ENCODE results near the gene SLC43A1. TPM values are rescaled to one million over a fixed set of nuclear protein-coding genes. Genes with fewer than 3 reads are reported as not detected.

The SLC43A1 gene
- 8.6 and 14.6 TPM in 2 replicates for total RNA-seq

GRCh38 chr11:57515332-57516060 is at the start of gene SLC43A1:
SLC43A1 (minus strand) TSS chr11:57515702; CDS start chr11:57514111, 1,591 bp downstream.

GRCh38 chr11:57536947-57537619 is 21.6 kb upstream of the SLC43A1 start, which contains the start of gene SMTNL1:
SMTNL1 (plus strand) TSS chr11:57537595; CDS start chr11:57542643, 5,048 bp downstream.

GRCh38 chr11:57530596-57531507 is 15.3 kb upstream of the SLC43A1 start, which contains the start of gene TIMM10:
TIMM10 (minus strand) TSS chr11:57530754; CDS start chr11:57530189, 565 bp downstream.

GRCh38 chr11:57460022-57460757 is 55.3 kb downstream of the SLC43A1 start, which contains the start of gene RTN4RL2:
RTN4RL2 (plus strand) TSS chr11:57460528; CDS start chr11:57460866, 338 bp downstream.

Other genes with a start within 250 kb of the SLC43A1 start
- 85.5 and 85.6 TPM in 2 replicates for gene TNKS1BP1, start 190.8 kb downstream of the SLC43A1 start, total RNA-seq
- 56.5 and 60.1 TPM in 2 replicates for gene SSRP1, start 179.8 kb downstream of the SLC43A1 start, total RNA-seq
- not detected in 2 replicates for gene P2RX3, start 177.3 kb downstream of the SLC43A1 start, total RNA-seq
- not detected in 2 replicates for gene PRG3, start 134.6 kb downstream of the SLC43A1 start, total RNA-seq
- not detected in 2 replicates for gene PRG2, start 125.1 kb downstream of the SLC43A1 start, total RNA-seq
- 20.7 and 35.0 TPM in 2 replicates for gene SLC43A3, start 88.6 kb downstream of the SLC43A1 start, total RNA-seq
- 1.1 TPM in 1 of 2 replicates, not detected in the other for gene RTN4RL2, start 55.2 kb downstream of the SLC43A1 start, total RNA-seq
- gene TIMM10, start 15.1 kb upstream of the SLC43A1 start, total RNA-seq, result 14.6 and 35.6 TPM in 2 replicates
- not detected in 2 replicates for gene SMTNL1, start 21.9 kb upstream of the SLC43A1 start, total RNA-seq
- 48.1 and 61.7 TPM in 2 replicates for gene UBE2L6, start 52.0 kb upstream of the SLC43A1 start, total RNA-seq
- 169 and 221 TPM in 2 replicates for gene SERPING1, start 82.0 kb upstream of the SLC43A1 start, total RNA-seq
- gene YPEL4, start 134.2 kb upstream of the SLC43A1 start, total RNA-seq, result 0.16 TPM in 1 of 2 replicates, not detected in the other
- gene CLP1, start 142.1 kb upstream of the SLC43A1 start, total RNA-seq, result 11.0 and 16.7 TPM in 2 replicates
- 40.6 and 44.6 TPM in 2 replicates for gene ZDHHC5, start 152.4 kb upstream of the SLC43A1 start, total RNA-seq
- gene MED19, start 196.5 kb upstream of the SLC43A1 start, total RNA-seq, result 13.5 and 25.6 TPM in 2 replicates
- gene TMX2, start 196.9 kb upstream of the SLC43A1 start, total RNA-seq, result 59.4 and 75.0 TPM in 2 replicates
- gene SELENOH, start 225.8 kb upstream of the SLC43A1 start, total RNA-seq, result 94.4 and 139 TPM in 2 replicates
- not detected in 2 replicates for gene BTBD18, start 236.1 kb upstream of the SLC43A1 start, total RNA-seq
- 78.7 and 79.7 TPM in 2 replicates for gene CTNND1, start 246.1 kb upstream of the SLC43A1 start, total RNA-seq

Measured in cardiac atrium fibroblast (primary cell).